Muscle layer of duodenum (tissue), 2 donors: ENCODE measurements around the gene BRD4.
A peak's percentile ranks its signal among the peaks of the same experiment; 100 is the strongest.

Source experiments
- H3K27ac ChIP-seq: one replicate; pipeline ENCODE4 v1.7.0; 2013; ENCODE audit warnings: mild to moderate bottlenecking, low read length
- H3K27me3 ChIP-seq: one replicate; pipeline ENCODE4 v1.7.0; 2013; ENCODE audit warnings: low read depth, mild to moderate bottlenecking, control low read depth, low read length
- H3K36me3 ChIP-seq, 2 donors: one replicate each; pipeline ENCODE4 v1.7.0; 2013; ENCODE audit warnings: low read length in 2 of 2, control low read depth in 1 of 2, mild to moderate bottlenecking in 1 of 2; ENCODE audit not compliant: insufficient read depth in 2 of 2, control insufficient read depth in 1 of 2
- H3K4me1 ChIP-seq, 2 donors: one replicate each; pipeline ENCODE4 v1.7.0; 2013; ENCODE audit warnings: low read length in 2 of 2, mild to moderate bottlenecking in 2 of 2, control low read depth in 1 of 2, moderate library complexity in 1 of 2; ENCODE audit not compliant: insufficient read depth in 2 of 2, control insufficient read depth in 1 of 2
- H3K4me3 ChIP-seq, 2 donors: one replicate each; pipeline ENCODE4 v1.7.0; 2013; ENCODE audit warnings: low read length in 2 of 2, low read depth in 1 of 2, mild to moderate bottlenecking in 1 of 2
- H3K9me3 ChIP-seq, 2 donors: one replicate each; pipeline ENCODE4 v1.7.0; 2013; ENCODE audit warnings: low read length in 2 of 2, control low read depth in 1 of 2, mild to moderate bottlenecking in 1 of 2; ENCODE audit not compliant: control insufficient read depth in 1 of 2
- donor health status: healthy.

BRD4 gene

DNA sequence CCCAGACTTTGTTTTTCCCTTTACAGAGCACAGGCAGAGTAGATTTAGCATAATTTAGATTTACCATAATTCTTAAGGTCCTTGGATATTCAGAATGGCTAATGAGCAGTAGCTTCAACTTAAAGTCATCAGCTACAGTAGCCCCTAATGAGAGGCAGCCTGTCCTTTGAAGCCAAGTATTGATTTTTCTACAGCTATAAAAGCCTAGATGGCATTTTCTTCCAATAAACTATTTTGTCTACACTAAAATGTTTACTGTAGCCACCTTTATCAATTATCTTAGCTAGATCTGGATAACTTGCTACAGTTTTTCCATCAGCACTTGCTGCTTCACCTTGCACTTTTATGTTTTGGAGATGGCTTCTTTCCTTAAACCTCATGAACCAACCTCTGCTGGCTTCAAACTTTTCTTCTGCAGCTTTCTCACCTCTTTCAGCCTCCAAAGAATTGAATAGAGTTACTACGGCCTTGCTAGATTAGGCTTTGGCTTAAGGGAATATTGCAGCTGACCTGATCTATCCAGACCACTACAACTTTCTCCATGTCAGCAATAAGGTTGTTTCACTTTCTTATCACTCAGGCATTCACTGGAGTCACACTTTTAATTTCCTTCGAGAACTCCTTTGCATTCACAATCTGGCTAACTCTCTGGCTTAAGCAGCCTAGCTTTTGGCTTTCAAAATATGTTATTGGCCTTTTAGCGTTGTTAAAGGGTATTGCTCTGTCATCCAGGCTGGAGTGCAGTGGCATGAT lies 26.6 kb downstream of the BRD4 start:
- Histone ChIP-seq H3K27ac (no peak overlapping the region), H3K27me3 (no peaks in the 10 kb centered on the region), H3K36me3 (no peaks in the 10 kb centered on the region), H3K4me1 (peaks cover 13 to 53% of the 10 kb centered on the region in 2 donors), H3K4me3 (no peak overlapping the region), H3K9me3 (no peaks in the 10 kb centered on the region)

DNA sequence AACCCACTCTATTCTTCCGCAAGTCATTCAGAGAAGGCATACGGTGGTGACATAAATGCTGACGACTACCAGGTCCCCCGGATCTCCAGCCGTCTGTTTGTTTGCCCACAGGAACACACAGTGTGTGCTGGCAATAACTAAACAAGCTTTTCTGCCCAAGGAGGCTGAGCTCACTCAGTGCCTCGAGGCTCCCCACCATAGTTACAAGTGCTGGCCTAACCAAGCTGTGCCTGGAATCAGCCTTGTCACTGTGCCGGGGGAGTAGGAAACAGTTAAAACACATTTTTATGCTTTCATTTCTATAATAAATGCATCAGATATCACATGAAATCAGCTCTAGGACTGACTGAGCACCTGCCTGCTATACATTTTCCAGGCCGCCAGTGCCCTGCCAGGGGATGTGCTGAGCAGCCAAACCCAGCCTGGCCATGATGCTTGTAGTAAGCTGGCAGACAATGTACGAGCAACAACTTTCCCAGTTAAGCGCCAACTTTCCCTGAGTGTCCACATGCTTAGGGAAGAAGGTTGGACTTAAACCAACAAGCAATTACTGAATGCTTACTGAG lies 28.1 kb downstream of the BRD4 start:
- Histone ChIP-seq H3K36me3 (no peaks in the 10 kb centered on the region), H3K27me3 (no peaks in the 10 kb centered on the region), H3K4me1 (peaks cover 11 to 51% of the 10 kb centered on the region in 2 donors), H3K4me3 (no peak overlapping the region), H3K9me3 (no peaks in the 10 kb centered on the region), H3K27ac (peak overlapping the region; percentile 7)

DNA sequence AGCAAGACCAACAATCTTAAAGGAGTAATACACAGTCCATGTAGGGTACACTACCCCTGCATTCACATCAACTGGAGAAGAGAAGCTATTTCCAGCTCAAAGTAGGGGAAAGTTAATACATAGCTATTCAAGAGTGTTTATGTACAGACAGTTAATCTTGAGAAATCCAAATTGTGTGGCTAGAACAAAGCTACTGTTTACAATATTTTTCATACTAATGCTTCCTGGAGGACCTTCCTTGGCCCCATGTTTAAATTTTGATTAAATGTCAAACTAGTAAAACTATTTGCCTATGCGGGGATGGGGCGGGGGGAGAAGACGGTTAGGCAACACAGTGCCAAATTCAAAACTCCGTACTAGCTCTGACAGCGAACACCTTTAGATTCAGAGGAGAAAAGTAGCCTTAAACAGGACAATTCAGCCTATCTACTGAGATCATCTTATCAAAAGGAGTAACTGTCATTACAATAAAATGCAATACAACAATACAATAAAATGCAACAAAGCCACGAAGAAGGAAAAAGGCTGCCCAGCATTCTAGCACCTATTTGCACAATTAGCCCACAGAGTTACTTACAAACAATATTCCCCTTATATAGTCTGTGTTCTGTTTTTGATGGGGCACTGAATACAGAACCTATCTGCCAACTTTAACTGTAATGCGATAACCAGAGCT lies 29.1 kb downstream of the BRD4 start:
- Histone ChIP-seq H3K27ac (peak overlapping the region; percentile 7), H3K36me3 (no peaks in the 10 kb centered on the region), H3K4me1 (peaks cover 11 to 60% of the 10 kb centered on the region in 2 donors), H3K4me3 (peak overlapping the region in 1 of 2 donors; percentile 10), H3K27me3 (no peaks in the 10 kb centered on the region), H3K9me3 (no peaks in the 10 kb centered on the region)

DNA sequence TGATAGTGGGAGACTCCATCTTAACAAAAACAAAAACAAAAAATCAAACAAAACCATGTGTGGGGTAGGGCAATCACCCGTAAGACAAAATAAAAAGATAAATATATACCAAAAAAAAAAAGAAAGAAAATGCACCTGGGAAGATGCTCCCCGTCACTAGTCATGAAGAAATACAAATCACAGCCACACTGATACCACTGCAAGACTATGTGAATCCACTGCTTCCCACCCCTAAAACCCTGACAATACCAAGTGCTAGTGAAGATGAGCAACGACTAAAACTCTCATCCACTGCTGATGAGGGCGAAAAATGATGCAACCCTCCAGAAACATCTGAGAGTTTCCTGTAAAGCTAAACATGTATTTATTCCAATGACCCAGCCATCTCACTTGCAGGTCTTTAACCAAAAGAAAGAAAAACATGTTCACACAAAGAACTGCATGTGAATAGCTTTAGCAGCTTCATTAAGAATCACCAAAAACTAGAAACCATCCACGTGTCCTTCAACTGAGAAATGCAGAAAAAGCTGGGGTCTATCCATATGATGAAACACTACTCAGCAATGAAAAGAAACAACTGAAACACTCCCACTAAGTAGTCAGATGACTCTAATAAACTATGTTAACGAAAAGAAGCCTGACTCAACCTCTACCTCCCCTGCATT lies 31.7 kb downstream of the BRD4 start:
- Histone ChIP-seq H3K9me3 (no peaks in the 10 kb centered on the region), H3K4me1 (peaks cover 27 to 74% of the 10 kb centered on the region in 2 donors), H3K4me3 (no peak overlapping the region)

DNA sequence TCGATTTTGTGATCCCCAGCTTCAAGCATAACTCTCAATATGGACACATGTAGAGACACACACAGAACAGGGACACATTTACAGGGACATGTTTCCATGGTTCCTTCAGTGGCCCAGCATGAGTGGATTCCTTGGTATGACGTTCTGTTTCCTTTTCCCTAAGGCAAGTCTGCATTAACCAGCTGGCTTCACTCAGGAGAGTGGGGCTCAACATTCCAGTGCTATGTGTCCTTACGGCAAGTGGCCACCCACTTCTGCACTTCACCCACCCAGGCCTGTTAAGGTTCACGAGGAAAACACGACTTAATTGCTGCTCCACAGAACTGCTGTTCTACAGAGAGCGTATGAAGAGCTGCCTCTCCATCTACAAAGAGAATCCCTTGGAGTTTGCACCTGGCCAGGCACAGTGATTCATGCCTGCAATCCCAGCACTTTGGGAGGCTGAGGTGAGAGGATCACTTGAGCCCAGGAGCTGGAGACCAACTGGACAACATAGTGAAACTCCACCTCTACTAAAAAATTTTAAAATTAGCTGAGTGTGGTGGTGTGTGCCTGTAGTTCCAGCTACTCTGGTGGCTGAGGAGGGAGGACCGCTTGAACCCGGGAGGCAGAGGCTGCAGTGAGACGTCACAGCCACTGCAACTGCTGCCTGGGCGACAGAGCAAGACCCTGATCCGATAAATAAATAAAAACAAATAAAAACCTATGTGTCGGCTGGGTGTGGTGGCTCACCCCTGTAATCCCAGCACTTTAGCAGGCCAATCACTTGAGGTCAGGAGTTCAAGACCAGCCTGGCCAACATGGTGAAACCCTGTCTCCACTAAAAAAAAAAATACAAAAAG lies 32.5 kb downstream of the BRD4 start:
- Histone ChIP-seq H3K4me3 (no peak overlapping the region), H3K36me3 (no peaks in the 10 kb centered on the region), H3K27ac (no peak overlapping the region), H3K27me3 (no peaks in the 10 kb centered on the region), H3K4me1 (peaks cover 27 to 75% of the 10 kb centered on the region in 2 donors), H3K9me3 (no peaks in the 10 kb centered on the region)

More for the DNA sequence above, 31.7 kb downstream of the BRD4 start:
- Histone ChIP-seq H3K27ac (no peak overlapping the region), H3K36me3 (no peaks in the 10 kb centered on the region), H3K27me3 (no peaks in the 10 kb centered on the region)

DNA sequence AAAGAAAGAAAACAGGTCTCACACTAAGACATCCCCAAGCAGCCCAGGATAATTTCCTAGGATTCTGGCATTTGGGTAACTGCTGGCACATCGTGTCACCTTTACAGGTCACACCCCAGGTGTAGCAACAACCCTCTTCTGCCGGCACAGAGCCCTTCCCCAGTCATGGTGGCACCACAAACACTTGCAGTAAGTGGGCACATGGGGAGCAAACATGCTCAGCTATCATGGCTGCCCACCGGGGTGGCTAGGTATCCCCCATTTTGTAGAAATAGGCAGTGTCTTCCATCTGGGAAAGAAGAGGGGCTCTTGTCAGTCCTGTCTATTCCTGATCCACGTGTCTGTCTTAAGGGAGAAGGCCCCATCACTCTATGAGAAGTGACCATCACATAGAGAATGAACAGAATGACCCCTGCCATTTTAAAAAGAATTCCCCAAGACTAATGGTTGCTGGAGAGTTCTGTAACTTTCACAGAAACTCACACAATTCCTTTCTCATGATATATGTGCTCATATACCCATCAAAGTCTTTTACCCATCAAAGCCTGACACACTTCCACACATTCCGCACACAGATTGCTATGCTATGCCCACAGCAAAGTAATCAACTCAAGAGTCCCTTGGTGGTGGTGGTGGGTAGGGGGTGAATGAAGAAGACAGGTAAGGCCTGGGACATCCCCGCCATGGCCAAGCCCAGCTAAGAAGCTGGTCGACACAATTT lies 33.3 kb downstream of the BRD4 start:
- no peak overlapping the region for H3K4me3 ChIP-seq
- H3K36me3 ChIP-seq: no peaks in the 10 kb centered on the region
- H3K27ac ChIP-seq: no peak overlapping the region
- peaks cover 27 to 76% of the 10 kb centered on the region in 2 donors for H3K4me1 ChIP-seq
- no peaks in the 10 kb centered on the region for H3K27me3 ChIP-seq
- no peaks in the 10 kb centered on the region for H3K9me3 ChIP-seq

DNA sequence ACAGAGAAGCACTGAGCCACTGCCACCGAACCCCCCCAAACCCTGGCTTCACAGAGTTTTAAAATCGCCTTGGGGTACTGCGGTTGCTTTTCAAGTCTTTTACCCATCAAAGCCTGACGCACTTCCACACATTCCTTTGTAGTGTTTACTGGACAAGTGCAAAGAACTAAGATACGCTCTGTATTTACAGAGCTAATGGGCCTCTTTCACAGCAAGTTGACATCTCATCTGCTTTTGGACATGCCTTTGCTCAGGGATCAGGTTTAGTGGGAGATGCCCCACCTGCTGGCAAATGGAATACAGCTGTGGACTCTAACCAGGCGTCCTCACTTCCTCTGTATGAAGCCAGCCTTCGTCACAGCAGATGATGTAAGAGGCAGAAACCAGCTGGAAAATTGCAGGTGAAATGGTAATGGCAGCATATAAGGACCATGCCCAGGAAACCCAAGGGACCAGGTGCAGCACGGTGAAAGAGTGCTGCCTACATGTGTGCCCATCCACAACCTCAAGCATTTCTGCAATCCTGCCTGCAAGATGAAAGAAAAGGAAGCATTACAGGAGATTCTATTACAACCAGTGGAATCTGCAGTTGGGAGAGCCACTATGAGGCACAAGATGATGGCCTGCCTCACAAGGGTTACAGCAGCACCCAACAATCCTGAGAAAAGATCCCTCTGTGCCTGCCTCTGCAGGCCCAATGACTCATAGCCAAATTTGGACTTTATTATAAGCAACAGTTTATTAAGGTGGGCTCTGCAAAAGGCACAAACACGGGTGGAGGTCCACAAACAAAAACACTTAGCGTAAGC lies 34.7 kb downstream of the BRD4 start:
- H3K27ac ChIP-seq: peak overlapping the region; percentile 45
- H3K4me1 ChIP-seq: peaks cover 30 to 77% of the 10 kb centered on the region in 2 donors
- no peaks in the 10 kb centered on the region for H3K9me3 ChIP-seq
- H3K4me3 ChIP-seq: no peak overlapping the region
- no peaks in the 10 kb centered on the region for H3K36me3 ChIP-seq
- no peaks in the 10 kb centered on the region for H3K27me3 ChIP-seq

DNA sequence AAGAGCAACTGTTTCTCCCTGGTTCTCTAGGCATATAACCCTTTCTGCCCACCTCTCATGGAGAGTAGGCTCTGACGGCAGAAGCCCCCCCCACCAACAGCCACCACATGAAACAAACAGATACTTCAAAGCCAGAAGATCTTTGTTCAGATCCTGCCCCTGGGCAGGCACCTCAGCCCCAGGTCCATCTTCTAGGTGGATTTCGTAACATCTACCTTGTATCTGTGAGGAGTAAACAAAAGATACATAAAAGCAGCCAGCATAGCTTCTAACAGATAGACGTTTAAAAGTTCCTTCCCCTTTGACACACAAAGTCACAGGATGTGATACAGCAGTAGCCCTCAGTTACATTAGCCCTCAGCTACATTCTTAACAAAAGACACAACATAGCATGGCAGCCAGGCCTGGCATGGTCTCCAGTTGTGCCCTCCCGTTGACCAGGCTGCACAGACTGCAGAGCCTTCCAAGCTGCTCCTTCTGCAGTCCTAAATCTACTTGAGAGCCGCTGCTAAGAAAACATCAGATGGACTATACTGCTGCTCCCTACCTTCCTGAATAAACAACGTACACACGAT lies 35.4 kb downstream of the BRD4 start:
- H3K9me3 ChIP-seq: no peaks in the 10 kb centered on the region
- no peaks in the 10 kb centered on the region for H3K36me3 ChIP-seq
- H3K27me3 ChIP-seq: no peaks in the 10 kb centered on the region
- peak overlapping the region; percentile 45 for H3K27ac ChIP-seq
- peaks cover 30 to 77% of the 10 kb centered on the region in 2 donors for H3K4me1 ChIP-seq
- no peak overlapping the region for H3K4me3 ChIP-seq

DNA sequence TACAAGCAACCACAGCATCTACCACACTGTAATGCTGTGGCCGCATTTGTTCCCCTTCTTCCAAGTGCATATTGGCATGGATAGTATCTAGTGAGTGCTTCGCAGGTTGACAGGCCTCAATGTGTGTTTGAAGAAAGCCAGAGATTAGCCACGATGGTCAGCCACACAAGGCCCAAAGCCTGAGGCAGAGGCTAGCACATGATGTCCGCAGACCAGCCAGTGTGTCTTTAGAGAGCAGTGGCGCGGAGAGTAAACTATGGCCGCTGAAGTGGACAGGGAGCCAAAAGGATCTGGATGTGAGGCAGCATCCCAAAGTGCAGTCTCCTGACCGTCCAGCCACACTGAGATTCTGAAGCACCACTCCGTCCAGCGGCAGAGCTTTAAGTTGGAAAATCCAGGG lies 36.0 kb downstream of the BRD4 start:
- no peak overlapping the region for H3K4me3 ChIP-seq
- H3K27ac ChIP-seq: peak overlapping the region; percentile 45
- H3K4me1 ChIP-seq: peaks cover 34 to 80% of the 10 kb centered on the region in 2 donors
- no peaks in the 10 kb centered on the region for H3K27me3 ChIP-seq
- no peaks in the 10 kb centered on the region for H3K9me3 ChIP-seq
- no peaks in the 10 kb centered on the region for H3K36me3 ChIP-seq
